Measurements from ENCODE around the gene PRKAG1.

PRKAG1 gene

DNA sequence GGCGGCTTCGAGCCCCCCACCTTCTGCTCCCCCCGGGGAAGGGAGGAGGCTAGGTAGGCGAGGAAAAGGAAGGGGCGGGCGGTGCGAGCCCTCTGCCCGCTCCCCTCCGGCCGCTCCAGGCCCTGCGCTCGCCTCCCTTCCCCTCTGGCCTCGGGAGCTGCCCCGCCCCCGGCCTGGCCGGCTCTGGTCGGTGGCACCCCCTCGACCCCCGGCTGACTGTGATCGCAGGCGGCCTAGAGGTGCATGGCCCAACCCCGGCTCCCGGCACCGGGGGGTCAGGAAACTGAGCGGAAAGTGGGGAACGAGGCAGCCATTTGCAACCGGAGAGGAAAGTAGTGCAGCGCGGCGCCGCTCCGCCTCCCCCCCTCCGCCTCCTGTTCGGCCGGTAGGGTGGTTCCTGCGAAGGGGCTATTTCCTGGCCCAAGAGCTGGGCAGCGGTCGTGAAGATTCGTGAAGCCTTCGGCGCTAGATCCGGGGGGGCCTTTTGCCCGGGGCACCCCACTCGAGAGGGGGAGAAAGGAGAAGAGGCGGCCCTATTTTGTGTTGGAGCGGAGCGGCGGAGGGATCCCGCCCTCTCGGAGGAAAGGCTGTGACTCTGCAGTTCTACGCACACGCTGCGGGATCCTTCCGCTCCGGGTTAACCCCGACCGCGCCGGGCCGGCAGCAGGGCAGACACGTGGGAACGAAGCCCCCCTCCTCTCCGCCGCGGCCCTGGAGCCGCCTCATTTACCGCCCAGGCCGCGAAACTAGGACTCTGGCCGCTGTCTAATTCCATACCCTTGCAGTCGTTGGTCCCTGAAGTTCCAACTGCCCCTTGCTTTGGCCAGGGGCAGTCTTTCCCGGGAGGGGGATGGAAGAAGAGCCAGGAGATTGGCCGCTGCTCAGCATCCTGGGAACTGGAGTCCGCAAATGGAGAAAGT is 41.9 kb upstream of the PRKAG1 start, which contains the start of gene KMT2D:
Gene KMT2D (minus strand): TSS at position 558 of the 920 bp plus-strand sequence. CDS start 5,470 bp downstream, outside the sequence.
- ATAC-seq (ENCODE audit: low read depth), result peak; percentile 68
- peak within 1 kb of the TSS; percentile 65 for H3K27ac ChIP-seq (ENCODE audit: poor library complexity, severe bottlenecking)
- H3K27me3 ChIP-seq (ENCODE audit: insufficient read depth, poor library complexity, severe bottlenecking), result no peaks in the 10 kb centered on the region
- H3K9me3 ChIP-seq (ENCODE audit: severe bottlenecking), result no peaks in the 10 kb centered on the region
- H3K4me3 ChIP-seq (ENCODE audit: severe bottlenecking), result peak within 1 kb of the TSS; percentile 77
- H3K4me1 ChIP-seq (ENCODE audit: insufficient read depth, poor library complexity, severe bottlenecking), result peaks cover 11% of the 10 kb centered on the region
- no peak for TF ChIP-seq CTCF (IDR thresholded peaks at IDR 0.05; ENCODE audit: poor library complexity, severe bottlenecking)
- peaks cover 16% of the 10 kb centered on the region for H3K36me3 ChIP-seq (ENCODE audit: low read depth)
- DNase-seq (ENCODE audit: low spot score), result peak; percentile 93

GRCh38 chr12:49059299-49060171 is 41.0 kb upstream of the PRKAG1 start:
- H3K4me1 ChIP-seq (ENCODE audit: insufficient read depth, poor library complexity, severe bottlenecking), result peaks cover 11% of the 10 kb centered on the region
- peak overlapping the region; percentile 77 for H3K4me3 ChIP-seq (ENCODE audit: severe bottlenecking)
- H3K36me3 ChIP-seq (ENCODE audit: low read depth), result peaks cover 25% of the 10 kb centered on the region
- no peaks in the 10 kb centered on the region for H3K9me3 ChIP-seq (ENCODE audit: severe bottlenecking)
- H3K27me3 ChIP-seq (ENCODE audit: insufficient read depth, poor library complexity, severe bottlenecking), result no peaks in the 10 kb centered on the region
- TF ChIP-seq CTCF (IDR thresholded peaks at IDR 0.05; ENCODE audit: poor library complexity, severe bottlenecking), result no peak
- H3K27ac ChIP-seq (ENCODE audit: poor library complexity, severe bottlenecking), result peak overlapping the region; percentile 65
- ATAC-seq (ENCODE audit: low read depth), result 0 out of 3 replicates have a peak, but pooled peaks have one; percentile 3
- no peak for DNase-seq (ENCODE audit: low spot score)

- peak overlapping the region; percentile 77 for H3K4me3 ChIP-seq (ENCODE audit: severe bottlenecking)
- peaks cover 31% of the 10 kb centered on the region for H3K36me3 ChIP-seq (ENCODE audit: low read depth)
- H3K4me1 ChIP-seq (ENCODE audit: insufficient read depth, poor library complexity, severe bottlenecking), result peaks cover 11% of the 10 kb centered on the region
- no peak for TF ChIP-seq CTCF (IDR thresholded peaks at IDR 0.05; ENCODE audit: poor library complexity, severe bottlenecking)
- no peaks in the 10 kb centered on the region for H3K9me3 ChIP-seq (ENCODE audit: severe bottlenecking)
- DNase-seq (ENCODE audit: low spot score) (no peak), ATAC-seq (ENCODE audit: low read depth) (no peak)
- no peaks in the 10 kb centered on the region for H3K27me3 ChIP-seq (ENCODE audit: insufficient read depth, poor library complexity, severe bottlenecking)
- peak overlapping the region; percentile 65 for H3K27ac ChIP-seq (ENCODE audit: poor library complexity, severe bottlenecking)
These were observed 40.4 kb upstream of the PRKAG1 start for GRCh38 chr12:49059045-49059298.

GRCh38 chr12:49058366-49059044 is 39.9 kb upstream of the PRKAG1 start:
- peak overlapping the region; percentile 65 for H3K27ac ChIP-seq (ENCODE audit: poor library complexity, severe bottlenecking)

More at GRCh38 chr12:49058366-49059044, 39.9 kb upstream of the PRKAG1 start:
- H3K4me3 ChIP-seq (ENCODE audit: severe bottlenecking), result peak overlapping the region; percentile 77
- H3K27me3 ChIP-seq (ENCODE audit: insufficient read depth, poor library complexity, severe bottlenecking), result no peaks in the 10 kb centered on the region
- peaks cover 11% of the 10 kb centered on the region for H3K4me1 ChIP-seq (ENCODE audit: insufficient read depth, poor library complexity, severe bottlenecking)
- H3K9me3 ChIP-seq (ENCODE audit: severe bottlenecking), result no peaks in the 10 kb centered on the region
- H3K36me3 ChIP-seq (ENCODE audit: low read depth), result peaks cover 36% of the 10 kb centered on the region
- TF ChIP-seq CTCF (IDR thresholded peaks at IDR 0.05; ENCODE audit: poor library complexity, severe bottlenecking), result no peak
- no peak for ATAC-seq (ENCODE audit: low read depth)
- DNase-seq (ENCODE audit: low spot score), result no peak
